ENCODE data around the gene CELF6.

The CELF6 gene

DNA sequence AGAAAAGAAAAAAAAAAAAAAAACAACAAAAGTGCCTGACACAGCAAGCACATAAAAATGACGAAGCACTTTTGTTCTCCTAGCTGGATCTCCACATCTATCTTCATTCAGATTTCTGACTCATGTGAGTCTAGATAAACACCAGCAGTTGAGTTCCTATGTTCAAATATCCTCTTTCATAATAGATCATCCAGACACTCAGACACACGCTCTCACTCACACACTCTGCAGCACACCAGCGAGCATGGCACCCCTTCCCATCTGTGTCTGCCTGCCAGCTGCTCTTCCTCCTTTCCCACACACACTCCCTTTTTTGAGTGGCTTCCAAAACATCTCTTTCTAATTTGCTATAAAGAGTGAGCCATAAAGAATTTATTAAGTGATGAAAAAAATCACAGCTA is 19.8 kb upstream of the CELF6 start:
- no peaks in the 10 kb centered on the region; the same call in 1 of the 2 replicates for H3K36me3 ChIP-seq (ENCODE audit: insufficient read depth, low read length)

DNA sequence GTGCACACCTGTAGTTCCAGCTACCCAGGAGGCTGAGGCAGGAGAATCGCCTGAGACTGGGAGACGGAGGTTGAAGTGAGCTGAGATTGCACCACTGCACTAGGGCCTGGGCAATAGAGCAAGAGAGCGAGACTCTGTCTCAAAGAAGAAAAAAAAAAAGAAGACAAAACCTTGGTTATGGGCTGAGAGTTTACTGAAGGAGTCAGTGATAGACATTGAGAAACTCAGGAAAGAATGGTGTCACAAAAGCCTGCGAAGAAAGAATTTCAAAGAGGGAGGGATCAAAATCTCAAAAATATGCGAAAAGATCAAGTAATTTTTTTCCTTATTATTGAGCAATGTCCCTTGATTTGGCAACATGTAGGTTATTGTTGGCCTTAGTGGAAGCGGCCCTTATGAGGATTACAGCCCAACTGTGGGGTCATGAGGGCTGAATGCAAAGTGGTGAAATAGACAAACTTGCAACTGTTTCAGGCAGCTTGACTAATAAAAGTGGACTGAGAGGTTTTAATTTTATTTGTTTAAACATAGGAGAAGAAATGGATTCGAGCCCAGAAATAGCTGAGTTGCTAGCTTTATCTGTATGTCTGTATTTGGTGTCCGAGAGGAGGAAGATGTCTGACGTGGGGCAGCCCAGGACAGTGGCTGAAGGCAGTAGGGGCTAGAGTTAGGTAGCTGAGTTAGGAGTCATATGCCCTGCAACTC is 18.8 kb upstream of the CELF6 start:
- H3K36me3 ChIP-seq (ENCODE audit: insufficient read depth, low read length): no peaks in the 10 kb centered on the region

More for the DNA sequence above, 19.8 kb upstream of the CELF6 start:
- Histone ChIP-seq H3K9me3 (ENCODE audit: control insufficient read depth, insufficient read depth, low read length) (no peaks in the 10 kb centered on the region), H3K9ac (ENCODE audit: low read depth, low read length) (no peak overlapping the region), H3K4me1 (ENCODE audit: insufficient read depth, low read length) (0 out of 2 replicates have a peak, but pooled peaks cover 5% of the 10 kb centered on the region)

DNA sequence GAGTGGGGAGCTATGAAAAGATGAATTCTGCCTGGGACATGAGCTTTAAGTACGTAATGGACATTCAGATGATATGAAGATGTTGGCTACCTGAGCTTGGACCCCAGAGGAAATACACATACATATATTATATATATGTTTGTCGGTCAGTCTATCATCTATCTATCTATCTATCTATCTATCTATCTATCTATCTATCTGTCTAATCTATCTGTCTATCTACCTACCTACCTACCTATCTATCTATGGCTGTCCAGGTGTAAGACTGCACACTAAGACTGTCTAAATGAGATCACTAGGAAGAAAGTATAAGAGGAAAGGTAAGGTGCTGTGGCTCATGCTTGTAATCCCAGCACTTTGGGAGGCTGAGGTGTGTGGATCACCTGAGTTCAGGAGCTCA is 18.2 kb upstream of the CELF6 start:
- Histone ChIP-seq H3K9me3 (ENCODE audit: control insufficient read depth, insufficient read depth, low read length) (no peaks in the 10 kb centered on the region), H3K36me3 (ENCODE audit: insufficient read depth, low read length) (no peaks in the 10 kb centered on the region), H3K4me1 (ENCODE audit: insufficient read depth, low read length) (0 out of 2 replicates have a peak, but pooled peaks cover 5% of the 10 kb centered on the region), H3K9ac (ENCODE audit: low read depth, low read length) (no peak overlapping the region)

More for the DNA sequence above, 18.8 kb upstream of the CELF6 start:
- Histone ChIP-seq H3K9me3 (ENCODE audit: control insufficient read depth, insufficient read depth, low read length) (no peaks in the 10 kb centered on the region), H3K4me1 (ENCODE audit: insufficient read depth, low read length) (0 out of 2 replicates have a peak, but pooled peaks cover 5% of the 10 kb centered on the region), H3K9ac (ENCODE audit: low read depth, low read length) (no peak overlapping the region)

- H3K36me3 ChIP-seq (ENCODE audit: insufficient read depth, low read length): no peaks in the 10 kb centered on the region
- no peaks in the 10 kb centered on the region for H3K9me3 ChIP-seq (ENCODE audit: control insufficient read depth, insufficient read depth, low read length)
- no peaks in the 10 kb centered on the region for H3K4me1 ChIP-seq (ENCODE audit: insufficient read depth, low read length)
- H3K9ac ChIP-seq (ENCODE audit: low read depth, low read length): no peak overlapping the region
Observed at GRCh38 chr15:72334842-72335241, 14.9 kb upstream of the CELF6 start.

- H3K9me3 ChIP-seq (ENCODE audit: control insufficient read depth, insufficient read depth, low read length): no peaks in the 10 kb centered on the region
Observed at GRCh38 chr15:72331021-72331420, 11.1 kb upstream of the CELF6 start.

GRCh38 chr15:72323752-72324151 is 3.8 kb upstream of the CELF6 start:
- Histone ChIP-seq H3K9ac (ENCODE audit: low read depth, low read length) (no peak overlapping the region), H3K4me1 (ENCODE audit: insufficient read depth, low read length) (no peaks in the 10 kb centered on the region; the same call in 1 of the 2 replicates), H3K9me3 (ENCODE audit: control insufficient read depth, insufficient read depth, low read length) (no peaks in the 10 kb centered on the region), H3K36me3 (ENCODE audit: insufficient read depth, low read length) (no peaks in the 10 kb centered on the region)

More at GRCh38 chr15:72331021-72331420, 11.1 kb upstream of the CELF6 start:
- Histone ChIP-seq H3K36me3 (ENCODE audit: insufficient read depth, low read length) (no peaks in the 10 kb centered on the region), H3K9ac (ENCODE audit: low read depth, low read length) (no peak overlapping the region), H3K4me1 (ENCODE audit: insufficient read depth, low read length) (no peaks in the 10 kb centered on the region)

- H3K9me3 ChIP-seq (ENCODE audit: control insufficient read depth, insufficient read depth, low read length): no peaks in the 10 kb centered on the region
- H3K4me1 ChIP-seq (ENCODE audit: insufficient read depth, low read length): no peaks in the 10 kb centered on the region; the same call in 1 of the 2 replicates
- peak overlapping the region; percentile 24; the same call in 1 of the 2 replicates for H3K9ac ChIP-seq (ENCODE audit: low read depth, low read length)
Observed at GRCh38 chr15:72319360-72319984, 485 bp downstream of the CELF6 start.

GRCh38 chr15:72318408-72318942 is 1.5 kb downstream of the CELF6 start:
- Histone ChIP-seq H3K36me3 (ENCODE audit: insufficient read depth, low read length) (no peaks in the 10 kb centered on the region), H3K9ac (ENCODE audit: low read depth, low read length) (no peak overlapping the region), H3K9me3 (ENCODE audit: control insufficient read depth, insufficient read depth, low read length) (no peaks in the 10 kb centered on the region), H3K4me1 (ENCODE audit: insufficient read depth, low read length) (no peaks in the 10 kb centered on the region; the same call in 1 of the 2 replicates)

More at GRCh38 chr15:72319360-72319984, 485 bp downstream of the CELF6 start:
- no peaks in the 10 kb centered on the region for H3K36me3 ChIP-seq (ENCODE audit: insufficient read depth, low read length)

- Histone ChIP-seq H3K4me1 (ENCODE audit: insufficient read depth, low read length) (no peaks in the 10 kb centered on the region; the same call in 1 of the 2 replicates), H3K36me3 (ENCODE audit: insufficient read depth, low read length) (no peaks in the 10 kb centered on the region), H3K9ac (ENCODE audit: low read depth, low read length) (no peak overlapping the region), H3K9me3 (ENCODE audit: control insufficient read depth, insufficient read depth, low read length) (no peaks in the 10 kb centered on the region)
Observed at GRCh38 chr15:72315706-72316370, 4.1 kb downstream of the CELF6 start.

GRCh38 chr15:72313881-72314280 is 6.1 kb downstream of the CELF6 start:
- H3K9ac ChIP-seq (ENCODE audit: low read depth, low read length): no peak overlapping the region
- H3K36me3 ChIP-seq (ENCODE audit: insufficient read depth, low read length): no peaks in the 10 kb centered on the region
- no peaks in the 10 kb centered on the region for H3K4me1 ChIP-seq (ENCODE audit: insufficient read depth, low read length)
- H3K9me3 ChIP-seq (ENCODE audit: control insufficient read depth, insufficient read depth, low read length): no peaks in the 10 kb centered on the region

DNA sequence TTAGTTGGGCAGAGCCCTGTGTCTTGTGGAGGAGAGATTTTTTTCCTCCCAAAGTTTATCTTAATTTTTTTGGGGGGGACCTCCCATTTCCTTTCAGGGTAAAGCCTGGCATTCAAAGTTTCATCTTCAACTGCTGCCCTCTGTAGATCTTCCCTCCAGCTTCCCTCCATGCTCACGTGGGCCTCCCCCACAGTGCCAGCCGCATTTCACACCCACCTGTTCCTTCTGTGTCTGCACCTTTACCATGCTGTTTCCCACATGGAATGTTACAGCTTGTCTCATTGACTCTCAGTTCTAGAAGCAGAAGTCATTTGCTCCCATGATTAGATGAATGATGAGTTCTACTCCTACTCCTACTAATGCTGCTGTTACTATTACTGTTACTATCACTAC is 6.5 kb downstream of the CELF6 start:
- Histone ChIP-seq H3K36me3 (ENCODE audit: insufficient read depth, low read length) (no peaks in the 10 kb centered on the region), H3K9me3 (ENCODE audit: control insufficient read depth, insufficient read depth, low read length) (no peaks in the 10 kb centered on the region), H3K4me1 (ENCODE audit: insufficient read depth, low read length) (no peaks in the 10 kb centered on the region), H3K9ac (ENCODE audit: low read depth, low read length) (no peak overlapping the region)

DNA sequence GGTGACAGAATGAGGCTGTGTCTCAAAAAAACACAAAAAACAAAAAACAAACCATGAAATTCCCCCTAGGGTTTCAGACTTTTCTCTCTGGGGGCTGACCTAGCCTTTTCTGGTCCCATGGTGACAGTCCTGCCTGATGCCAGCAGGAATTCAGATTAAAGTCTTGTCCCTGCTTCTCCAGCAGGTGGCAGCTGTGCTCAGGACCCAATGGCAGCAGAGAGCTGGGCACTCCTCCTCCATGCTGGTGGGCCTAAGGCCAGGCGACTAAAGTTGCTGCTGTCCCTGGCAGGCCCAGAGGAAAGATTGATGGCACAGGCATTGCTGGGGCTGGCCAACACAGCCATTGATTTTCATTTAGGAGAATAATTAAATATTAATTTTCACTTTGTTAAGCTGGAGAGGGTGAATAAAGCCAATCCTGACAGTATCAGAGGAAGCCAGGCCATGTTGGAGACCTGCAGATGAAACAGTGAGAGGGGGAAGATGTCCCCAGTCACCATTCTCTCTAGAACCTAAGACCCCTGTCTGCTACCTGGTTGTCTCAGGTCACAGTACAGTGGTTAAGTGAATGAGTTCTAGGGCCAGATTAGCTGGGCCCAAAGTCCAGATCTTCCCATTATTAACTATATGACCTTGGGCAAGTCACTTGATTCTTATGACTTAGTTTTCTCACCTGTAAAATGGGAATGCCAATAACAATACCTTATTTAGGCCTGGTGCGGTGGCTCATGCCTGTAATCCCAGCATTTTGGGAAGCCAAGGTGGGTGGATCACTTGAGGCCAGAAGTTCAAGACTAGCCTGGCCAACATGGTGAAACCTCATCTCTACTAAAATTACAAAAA is 7.1 kb downstream of the CELF6 start:
- Histone ChIP-seq H3K9me3 (ENCODE audit: control insufficient read depth, insufficient read depth, low read length) (no peaks in the 10 kb centered on the region), H3K9ac (ENCODE audit: low read depth, low read length) (no peak overlapping the region), H3K36me3 (ENCODE audit: insufficient read depth, low read length) (no peaks in the 10 kb centered on the region), H3K4me1 (ENCODE audit: insufficient read depth, low read length) (no peaks in the 10 kb centered on the region)

DNA sequence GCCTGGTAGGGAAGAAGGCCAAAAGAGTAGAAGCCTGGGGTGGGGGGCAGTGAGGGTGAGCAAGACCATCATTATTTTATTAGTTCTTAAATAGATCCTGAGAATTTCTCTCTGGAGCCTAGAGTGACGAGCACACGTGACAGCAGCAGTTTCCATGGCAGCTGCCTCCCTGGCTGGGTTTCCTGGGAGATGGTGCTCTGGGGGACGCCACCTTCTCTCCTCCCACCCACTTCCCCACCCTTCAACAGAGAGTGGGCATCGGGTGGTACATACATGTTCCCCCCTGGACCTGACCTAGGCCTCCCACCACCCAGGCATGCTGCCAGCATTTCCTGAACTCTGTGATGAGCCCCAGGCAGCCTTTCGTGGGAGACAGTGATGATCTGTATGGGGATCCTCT is 12.9 kb downstream of the CELF6 start:
- no peaks in the 10 kb centered on the region for H3K36me3 ChIP-seq (ENCODE audit: insufficient read depth, low read length)
- no peak overlapping the region for H3K9ac ChIP-seq (ENCODE audit: low read depth, low read length)
- no peaks in the 10 kb centered on the region for H3K4me1 ChIP-seq (ENCODE audit: insufficient read depth, low read length)
- no peaks in the 10 kb centered on the region for H3K9me3 ChIP-seq (ENCODE audit: control insufficient read depth, insufficient read depth, low read length)
